HepG2 (cell line): ENCODE results near the gene NUP62. TPM values are rescaled to one million over a fixed set of nuclear protein-coding genes. Genes with fewer than 3 reads are reported as not detected.

Experiments used
- CENPT ChIP-seq: sonication (generic); formaldehyde crosslinking; IDR thresholded peaks from 2 replicates; pipeline ENCODE4 v1.8.0; 2022; ENCODE audit warnings: low read depth, mild to moderate bottlenecking, moderate library complexity, missing genetic modification reagents
- DNMT3B ChIP-seq: conservative IDR thresholded peaks from 2 replicates; pipeline ENCODE4 v1.6.1; 2016; ENCODE audit warnings: missing biosample characterization, control low read depth
- ESRRA ChIP-seq: sonication (generic); formaldehyde crosslinking; IDR thresholded peaks from 2 replicates; pipeline ENCODE4 v1.5.1; 2020; ENCODE audit warnings: mild to moderate bottlenecking, low read depth, missing genetic modification reagents
- FUBP1 ChIP-seq: sonication (generic); formaldehyde crosslinking; IDR thresholded peaks from 2 replicates; pipeline ENCODE4 v1.5.1; 2020; ENCODE audit warnings: missing genetic modification reagents, mild to moderate bottlenecking, borderline replicate concordance
- HNRNPLL ChIP-seq: fragments of 200-400 bp; formaldehyde crosslinking; IDR thresholded peaks from 2 replicates; pipeline ENCODE4 v1.6.1; 2017; ENCODE audit warnings: mild to moderate bottlenecking, low read depth, low read length; ENCODE audit not compliant: poor library complexity, severe bottlenecking
- IKZF5 ChIP-seq: IDR thresholded peaks from 2 replicates; pipeline ENCODE4 v1.6.1; 2018; ENCODE audit warnings: missing genetic modification reagents, mild to moderate bottlenecking, missing compliant biosample characterization
- MEF2D ChIP-seq: sonication (generic); formaldehyde crosslinking; IDR thresholded peaks from 2 replicates; pipeline ENCODE4 v1.5.1; 2020; ENCODE audit warnings: mild to moderate bottlenecking, missing genetic modification reagents
- MIER2 ChIP-seq: IDR thresholded peaks from 2 replicates; pipeline ENCODE4 v1.6.1; 2016; ENCODE audit warnings: missing biosample characterization, missing genetic modification reagents
- NFKB2 ChIP-seq: sonication (generic); formaldehyde crosslinking; IDR thresholded peaks from 2 replicates; pipeline ENCODE4 v1.4.0; 2020; ENCODE audit warnings: missing genetic modification reagents, borderline replicate concordance
- NFKBIZ ChIP-seq: IDR thresholded peaks from 2 replicates; pipeline ENCODE4 v1.6.1; 2018; ENCODE audit warnings: missing genetic modification reagents, missing compliant biosample characterization
- NR3C1 ChIP-seq: sonication (generic); formaldehyde crosslinking; IDR thresholded peaks from 2 replicates; pipeline ENCODE4 v1.4.0; 2020; ENCODE audit warnings: missing genetic modification reagents
- PBX2 ChIP-seq: IDR thresholded peaks from 2 replicates; pipeline ENCODE4 v1.6.1; 2016; ENCODE audit warnings: control low read depth
- PHF8 ChIP-seq: sonication (generic); formaldehyde crosslinking; IDR thresholded peaks from 2 replicates; pipeline ENCODE4 v1.5.0; 2020; ENCODE audit warnings: missing genetic modification reagents
- PRMT3 ChIP-seq: sonication (generic); formaldehyde crosslinking; IDR thresholded peaks from 2 replicates; pipeline ENCODE4 v1.8.1; 2022; ENCODE audit warnings: low read depth, mild to moderate bottlenecking, moderate library complexity, missing genetic modification reagents, borderline replicate concordance
- RBM39 ChIP-seq: fragments of 200-400 bp; formaldehyde crosslinking; IDR thresholded peaks from one replicate; pipeline ENCODE4 v1.6.1; 2018; ENCODE audit warnings: antibody characterized with exemption, mild to moderate bottlenecking, low read depth, low read length; ENCODE audit not compliant: poor library complexity, severe bottlenecking
- SALL2 ChIP-seq: sonication (generic); formaldehyde crosslinking; IDR thresholded peaks from 2 replicates; pipeline ENCODE4 v1.8.1; 2023; ENCODE audit warnings: mild to moderate bottlenecking, missing genetic modification reagents, inconsistent platforms
- TAF1 ChIP-seq: sonication (generic); formaldehyde crosslinking; IDR thresholded peaks from 2 replicates; pipeline ENCODE4 v1.4.0; 2020; ENCODE audit warnings: missing genetic modification reagents
- TSC22D2 ChIP-seq: sonication (generic); formaldehyde crosslinking; IDR thresholded peaks from 2 replicates; pipeline ENCODE4 v1.5.1; 2020; ENCODE audit warnings: missing genetic modification reagents, mild to moderate bottlenecking, borderline replicate concordance
- ZNF451 ChIP-seq: sonication (generic); formaldehyde crosslinking; IDR thresholded peaks from 2 replicates; pipeline ENCODE4 v1.5.0; 2020; ENCODE audit warnings: mild to moderate bottlenecking, missing genetic modification reagents
- ZNF570 ChIP-seq: sonication (generic); formaldehyde crosslinking; IDR thresholded peaks from 2 replicates; pipeline ENCODE4 v1.4.0; 2020; ENCODE audit warnings: mild to moderate bottlenecking, missing genetic modification reagents, borderline replicate concordance
- ZNF83 ChIP-seq: sonication (generic); formaldehyde crosslinking; IDR thresholded peaks from 2 replicates; pipeline ENCODE4 v1.4.0; 2020; ENCODE audit warnings: missing genetic modification reagents, mild to moderate bottlenecking, borderline replicate concordance
- polyA plus RNA-seq, 8 experiments: library from polyadenylated mRNA; depleted of rRNA in 3 of 8; stranded (reverse) in 7 of 8; unstranded in 1 of 8; fragments of >200 nt; fragmentation: Illumina TruSeq in 4 of 8; extraction: Trizol in 4 of 8; gene quantifications; 2 replicates each; pipeline versions ENCODE4 v1.2.1 to v1.2.3, GENCODE V29; 2011 to 2016; ENCODE audit warnings: low read depth in 4 of 8, missing spikeins in 1 of 8, mixed read lengths in 1 of 8; ENCODE audit not compliant: insufficient read depth in 1 of 8
- total RNA-seq, 5 experiments: library from RNA; depleted of rRNA; stranded (reverse); fragments of >200 nt; fragmentation: Illumina TruSeq; extraction: Trizol; gene quantifications; 2 replicates each; pipeline ENCODE4 v1.2.3, GENCODE V29; 2016; ENCODE audit warnings: low read depth in 1 of 5
- TF ChIP-seq, protein P1 (sequence below): IDR thresholded peaks from 2 replicates; pipeline ENCODE4 v1.6.1; 2016; ENCODE audit warnings: missing genetic modification reagents, missing compliant biosample characterization

NUP62 gene
- total and polyA plus RNA-seq, 2 of the 13 experiments (the other 11 are each of a cell fraction or from before 2014, with no cell fraction given) = 16.5 to 41.5 TPM

GRCh38 chr19:49929611-49930482, 543 bp upstream of the NUP62 start (continued):
- peak; percentile 59; the same call in 1 of the 2 replicates for TF ChIP-seq MEF2D
- peak; percentile 67 for TF ChIP-seq RBM39
- no peak for TF ChIP-seq NR3C1 (CRISPR knock-in tag)
- TF ChIP-seq HNRNPLL = no peak
- peak; percentile 87 for TF ChIP-seq NFKB2 (CRISPR knock-in tag)
- peak; percentile 77; the same call in 1 of the 2 replicates for TF ChIP-seq ZNF451 (CRISPR knock-in tag)
- no peak for TF ChIP-seq ZNF83 (CRISPR knock-in tag)
- TF ChIP-seq ESRRA (CRISPR knock-in tag) = peak; percentile 41; the same call in 1 of the 2 replicates
- TF ChIP-seq PRMT3 (CRISPR knock-in tag) = 0 out of 2 replicates have a peak, but pooled peaks have one; percentile 23
- no peak for TF ChIP-seq MIER2
- TF ChIP-seq IKZF5 = peak; percentile 67; the same call in 1 of the 2 replicates
- TF ChIP-seq FUBP1 (CRISPR knock-in tag) = no peak
- 0 out of 2 replicates have a peak, but pooled peaks have one; percentile 48 for TF ChIP-seq TSC22D2 (CRISPR knock-in tag)
- no peak for TF ChIP-seq NFKBIZ
- peak; percentile 78; the same call in 1 of the 2 replicates for TF ChIP-seq DNMT3B
- no peak for TF ChIP-seq ZNF570 (CRISPR knock-in tag)
- TF ChIP-seq, protein P1, sequence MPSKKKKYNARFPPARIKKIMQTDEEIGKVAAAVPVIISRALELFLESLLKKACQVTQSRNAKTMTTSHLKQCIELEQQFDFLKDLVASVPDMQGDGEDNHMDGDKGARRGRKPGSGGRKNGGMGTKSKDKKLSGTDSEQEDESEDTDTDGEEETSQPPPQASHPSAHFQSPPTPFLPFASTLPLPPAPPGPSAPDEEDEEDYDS (CRISPR knock-in tag) = peak; percentile 99
- TF ChIP-seq PHF8 (CRISPR knock-in tag) = peak; percentile 50; the same call in 1 of the 2 replicates
- TF ChIP-seq PBX2 (CRISPR knock-in tag) = peak; percentile 93
- TF ChIP-seq CENPT (CRISPR knock-in tag) = peak; percentile 26; the same call in 1 of the 2 replicates
- TF ChIP-seq TAF1 (CRISPR knock-in tag) = peak; percentile 75; the same call in 1 of the 2 replicates
- peak; percentile 82; the same call in 1 of the 2 replicates for TF ChIP-seq SALL2 (CRISPR knock-in tag)
